GM12801 (cell line): Measurements from ENCODE around the gene HDDC2.

Source experiments
- TF ChIP-seq, protein P1 (sequence below): IDR thresholded peaks from one replicate; pipeline ENCODE4 v1.5.1; 2011; ENCODE audit warnings: control low read depth; ENCODE audit not compliant: insufficient read length; ENCODE audit errors: extremely low read depth

The HDDC2 gene

GRCh38 chr6:125273965-125274364 lies 27.8 kb downstream of the HDDC2 start:
- TF ChIP-seq, protein P1, sequence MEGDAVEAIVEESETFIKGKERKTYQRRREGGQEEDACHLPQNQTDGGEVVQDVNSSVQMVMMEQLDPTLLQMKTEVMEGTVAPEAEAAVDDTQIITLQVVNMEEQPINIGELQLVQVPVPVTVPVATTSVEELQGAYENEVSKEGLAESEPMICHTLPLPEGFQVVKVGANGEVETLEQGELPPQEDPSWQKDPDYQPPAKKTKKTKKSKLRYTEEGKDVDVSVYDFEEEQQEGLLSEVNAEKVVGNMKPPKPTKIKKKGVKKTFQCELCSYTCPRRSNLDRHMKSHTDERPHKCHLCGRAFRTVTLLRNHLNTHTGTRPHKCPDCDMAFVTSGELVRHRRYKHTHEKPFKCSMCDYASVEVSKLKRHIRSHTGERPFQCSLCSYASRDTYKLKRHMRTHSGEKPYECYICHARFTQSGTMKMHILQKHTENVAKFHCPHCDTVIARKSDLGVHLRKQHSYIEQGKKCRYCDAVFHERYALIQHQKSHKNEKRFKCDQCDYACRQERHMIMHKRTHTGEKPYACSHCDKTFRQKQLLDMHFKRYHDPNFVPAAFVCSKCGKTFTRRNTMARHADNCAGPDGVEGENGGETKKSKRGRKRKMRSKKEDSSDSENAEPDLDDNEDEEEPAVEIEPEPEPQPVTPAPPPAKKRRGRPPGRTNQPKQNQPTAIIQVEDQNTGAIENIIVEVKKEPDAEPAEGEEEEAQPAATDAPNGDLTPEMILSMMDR: no peak

DNA sequence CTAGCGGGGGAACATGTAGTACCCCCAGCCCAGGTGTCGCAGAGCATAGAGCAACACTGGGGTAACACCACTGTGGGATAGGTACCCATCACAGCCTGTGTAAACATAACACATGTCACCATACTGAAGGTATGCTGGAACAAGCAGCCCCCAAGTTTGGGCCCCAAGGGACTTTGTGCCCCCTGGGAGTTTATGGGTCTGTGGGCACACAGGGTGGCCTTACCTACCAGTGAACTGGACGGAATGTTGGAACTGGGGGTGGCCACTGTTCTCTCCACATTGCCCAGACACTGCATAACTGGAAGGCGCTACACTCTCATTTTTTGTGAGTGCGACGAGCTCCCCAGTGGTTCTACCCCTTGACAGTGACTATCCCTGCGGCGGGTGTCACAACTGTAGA lies 28.5 kb downstream of the HDDC2 start:
- TF ChIP-seq, protein P1: no peak

GRCh38 chr6:125271486-125272159 lies 30.1 kb downstream of the HDDC2 start:
- TF ChIP-seq, protein P1: no peak

GRCh38 chr6:125270380-125270779 lies 31.4 kb downstream of the HDDC2 start:
- TF ChIP-seq, protein P1: no peak

DNA sequence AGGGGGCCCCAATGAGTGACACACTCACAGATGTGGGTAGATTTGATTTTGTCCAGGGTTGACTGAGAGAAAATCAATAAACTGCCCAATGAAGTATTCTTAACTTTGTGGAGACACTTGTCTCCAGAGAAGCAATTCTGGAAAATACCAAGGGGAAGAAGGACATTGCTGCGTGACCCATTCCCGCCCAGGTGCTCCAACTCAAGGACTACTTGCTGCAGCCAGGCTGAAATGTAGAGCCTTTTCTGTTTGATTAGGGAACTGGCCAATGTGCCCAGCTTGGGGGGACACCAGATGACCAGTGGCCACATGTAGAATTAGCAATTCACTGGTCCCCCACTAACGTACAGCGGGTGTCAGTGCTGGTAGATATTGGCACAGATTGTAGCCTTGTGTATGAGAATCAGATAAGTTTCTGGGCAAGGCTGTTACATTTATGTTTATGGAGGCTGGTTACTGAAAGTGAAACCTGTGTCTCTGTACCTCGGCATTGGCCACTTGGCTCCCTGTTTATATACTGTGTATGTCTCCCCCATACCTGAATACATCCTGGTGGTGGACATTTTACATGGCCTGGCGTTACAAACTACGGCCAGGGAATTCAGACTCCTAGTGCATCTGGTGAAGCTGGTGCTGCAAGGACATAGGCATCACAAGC lies 32.3 kb downstream of the HDDC2 start:
- TF ChIP-seq, protein P1: no peak

DNA sequence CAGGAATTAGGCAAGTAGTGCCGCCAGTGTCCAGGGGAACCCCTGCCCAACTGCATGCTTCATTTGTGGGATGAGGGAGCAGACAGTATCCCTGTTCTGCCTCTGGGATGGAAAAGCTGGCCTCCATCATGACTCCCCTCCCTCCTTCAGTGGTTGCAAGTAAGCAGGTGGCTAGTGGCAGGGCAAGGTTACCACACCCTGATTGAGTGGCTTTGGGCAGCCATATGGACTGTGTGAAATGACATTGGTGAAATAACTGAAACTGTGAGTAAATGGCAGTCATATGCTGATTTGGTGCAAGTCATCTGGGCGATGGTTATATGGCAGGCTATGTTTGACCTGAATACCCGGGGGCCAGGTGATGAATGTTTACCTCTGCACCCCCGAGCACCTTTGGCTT lies 33.0 kb downstream of the HDDC2 start:
- TF ChIP-seq, protein P1: no peak

DNA sequence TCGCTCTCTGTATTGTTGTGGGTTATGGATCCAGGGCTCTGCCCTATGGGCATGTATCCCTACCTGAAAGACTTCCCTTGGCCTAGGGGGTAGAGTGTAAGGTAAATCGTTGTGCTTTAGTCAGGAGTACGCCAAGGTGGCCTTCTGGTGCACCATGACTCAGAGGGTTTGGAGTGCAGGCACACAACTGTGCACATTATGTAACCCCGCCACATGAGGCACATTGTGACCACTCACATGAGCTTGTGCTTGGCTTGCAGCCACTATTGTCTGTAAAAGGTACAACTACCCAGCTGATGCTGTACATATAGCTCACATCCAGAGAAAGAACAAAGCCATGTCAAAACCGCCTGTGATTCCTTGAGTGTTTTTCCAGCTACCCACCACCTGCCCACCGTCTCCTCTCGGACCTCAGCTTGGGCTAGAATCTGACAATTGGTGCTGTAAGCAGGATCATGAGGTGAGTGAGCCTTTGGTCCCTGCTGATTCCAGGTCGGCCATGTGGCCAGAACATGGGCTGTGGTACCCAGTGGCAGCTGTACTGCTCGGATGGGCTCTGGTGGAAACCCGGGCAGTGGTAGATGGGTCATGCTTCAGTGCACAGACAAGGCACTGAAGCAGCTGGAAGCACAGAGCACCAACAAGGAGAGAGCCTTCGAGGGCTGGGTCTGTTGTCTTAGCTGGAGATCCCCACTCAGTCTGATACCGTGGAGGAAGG lies 33.8 kb downstream of the HDDC2 start:
- TF ChIP-seq, protein P1: no peak
